Smooth muscle cell of the brain vasculature (primary cell): ENCODE measurements around the gene TLX3.

Source experiments
- DNase-seq: peaks from one replicate; pipeline ENCODE4 v3.0.0-alpha.2; 2012; ENCODE audit warnings: low read depth, low spot score

TLX3 gene

DNA sequence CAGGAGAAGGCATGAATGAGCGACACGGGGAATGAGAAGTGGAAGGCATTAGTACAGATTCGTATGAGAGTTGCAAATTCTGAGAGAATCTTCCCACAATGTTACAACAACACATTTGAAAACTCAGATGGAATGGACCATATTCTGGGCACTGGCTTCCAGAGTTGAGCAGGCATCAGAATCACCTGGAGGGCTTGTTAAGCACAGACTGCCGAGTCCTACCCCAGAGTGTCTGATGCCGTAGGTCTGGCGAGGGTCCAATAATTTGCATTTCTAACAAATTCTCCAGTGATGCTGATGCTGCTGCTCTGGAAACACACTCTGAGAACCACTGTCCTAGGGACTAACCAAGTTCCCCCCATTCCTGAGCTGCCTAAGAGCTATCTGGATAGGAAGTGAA is 2.9 kb upstream of the TLX3 start:
- DNase-seq: no peak

GRCh38 chr5:171306781-171307591 is 2.1 kb upstream of the TLX3 start:
- DNase-seq: no peak

GRCh38 chr5:171307789-171308452 is 1.1 kb upstream of the TLX3 start:
- no peak for DNase-seq

DNA sequence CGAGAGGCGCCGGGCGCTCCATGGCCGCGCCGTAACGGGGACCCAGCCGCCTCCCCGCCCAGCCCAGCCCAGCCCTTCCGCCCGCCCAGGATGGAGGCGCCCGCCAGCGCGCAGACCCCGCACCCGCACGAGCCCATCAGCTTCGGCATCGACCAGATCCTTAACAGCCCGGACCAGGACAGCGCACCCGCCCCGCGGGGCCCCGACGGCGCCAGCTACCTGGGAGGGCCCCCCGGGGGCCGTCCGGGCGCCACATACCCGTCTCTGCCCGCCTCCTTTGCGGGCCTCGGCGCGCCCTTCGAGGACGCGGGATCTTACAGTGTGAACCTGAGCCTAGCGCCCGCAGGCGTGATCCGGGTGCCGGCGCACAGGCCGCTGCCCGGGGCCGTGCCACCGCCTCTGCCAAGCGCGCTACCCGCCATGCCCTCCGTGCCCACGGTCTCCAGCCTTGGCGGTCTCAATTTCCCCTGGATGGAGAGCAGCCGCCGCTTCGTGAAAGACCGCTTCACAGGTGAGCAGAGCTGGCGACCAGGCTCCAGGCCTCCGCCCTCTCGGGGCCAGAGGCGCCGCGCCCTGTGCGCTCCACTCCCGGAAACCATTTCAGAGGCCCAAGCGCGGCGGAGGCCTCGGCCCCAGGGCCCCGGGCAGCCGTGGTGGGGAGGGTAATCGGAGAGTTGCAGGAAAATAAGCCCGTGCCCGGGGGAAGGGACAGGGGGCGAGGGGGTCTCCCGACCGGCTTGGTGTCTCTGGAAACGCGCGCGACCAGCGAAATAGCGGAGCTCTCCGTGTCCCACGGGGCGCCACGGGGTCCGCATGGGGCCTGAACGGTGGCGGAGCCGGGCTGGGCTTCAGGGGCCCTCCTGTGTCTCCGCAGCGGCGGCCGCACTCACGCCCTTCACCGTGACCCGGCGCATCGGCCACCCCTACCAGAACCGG is 496 bp downstream of the TLX3 start:
- DNase-seq: no peak

DNA sequence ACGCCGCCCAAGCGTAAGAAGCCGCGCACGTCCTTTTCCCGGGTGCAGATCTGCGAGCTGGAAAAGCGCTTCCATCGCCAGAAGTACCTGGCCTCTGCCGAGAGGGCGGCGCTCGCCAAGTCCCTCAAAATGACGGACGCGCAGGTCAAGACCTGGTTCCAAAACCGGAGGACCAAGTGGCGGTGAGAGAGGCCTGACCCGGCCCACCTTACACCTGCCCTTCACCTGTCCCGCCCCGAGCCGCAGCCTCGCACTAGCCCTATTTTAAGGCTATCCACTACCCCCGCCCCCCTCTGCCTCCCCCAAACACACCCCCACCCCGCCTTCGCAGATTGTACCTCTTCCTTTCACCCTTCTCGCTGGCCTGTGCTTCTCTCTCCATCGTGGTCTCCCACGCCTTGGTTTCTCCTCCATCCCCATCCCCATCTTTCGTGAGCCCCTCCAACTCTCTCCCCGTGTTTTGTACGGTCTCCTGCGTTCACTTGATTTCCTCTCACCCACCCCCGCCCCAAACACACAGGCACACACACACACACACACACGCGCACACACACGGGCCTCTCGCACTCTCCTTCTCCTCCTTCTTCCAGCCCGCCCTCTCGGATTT is 1.3 kb downstream of the TLX3 start:
- DNase-seq: no peak

DNA sequence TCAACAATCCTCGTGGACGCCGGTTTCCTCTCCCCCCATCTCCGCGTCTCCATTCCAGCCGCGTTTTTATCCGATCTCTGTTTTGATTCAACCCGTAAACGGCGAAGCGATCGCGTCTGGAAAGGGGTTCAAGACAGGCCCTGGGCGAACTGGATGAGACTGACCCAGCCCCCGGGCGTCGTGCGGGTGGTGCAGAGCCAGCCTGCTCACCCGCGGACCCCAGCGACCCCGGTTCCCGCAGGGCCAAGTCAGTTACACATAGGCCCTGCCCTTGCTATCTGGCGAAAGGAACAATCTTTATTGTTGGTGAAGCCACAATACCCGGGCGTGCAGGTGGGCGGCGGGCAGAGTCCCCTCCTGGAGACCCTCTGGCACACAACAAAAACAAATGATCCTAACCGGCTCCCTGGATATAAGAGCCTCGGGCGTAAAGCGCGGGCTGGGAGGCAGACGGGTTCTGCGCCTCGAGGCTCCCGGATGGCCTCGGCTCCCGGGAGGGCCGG is 1.8 kb downstream of the TLX3 start:
- no peak for DNase-seq

DNA sequence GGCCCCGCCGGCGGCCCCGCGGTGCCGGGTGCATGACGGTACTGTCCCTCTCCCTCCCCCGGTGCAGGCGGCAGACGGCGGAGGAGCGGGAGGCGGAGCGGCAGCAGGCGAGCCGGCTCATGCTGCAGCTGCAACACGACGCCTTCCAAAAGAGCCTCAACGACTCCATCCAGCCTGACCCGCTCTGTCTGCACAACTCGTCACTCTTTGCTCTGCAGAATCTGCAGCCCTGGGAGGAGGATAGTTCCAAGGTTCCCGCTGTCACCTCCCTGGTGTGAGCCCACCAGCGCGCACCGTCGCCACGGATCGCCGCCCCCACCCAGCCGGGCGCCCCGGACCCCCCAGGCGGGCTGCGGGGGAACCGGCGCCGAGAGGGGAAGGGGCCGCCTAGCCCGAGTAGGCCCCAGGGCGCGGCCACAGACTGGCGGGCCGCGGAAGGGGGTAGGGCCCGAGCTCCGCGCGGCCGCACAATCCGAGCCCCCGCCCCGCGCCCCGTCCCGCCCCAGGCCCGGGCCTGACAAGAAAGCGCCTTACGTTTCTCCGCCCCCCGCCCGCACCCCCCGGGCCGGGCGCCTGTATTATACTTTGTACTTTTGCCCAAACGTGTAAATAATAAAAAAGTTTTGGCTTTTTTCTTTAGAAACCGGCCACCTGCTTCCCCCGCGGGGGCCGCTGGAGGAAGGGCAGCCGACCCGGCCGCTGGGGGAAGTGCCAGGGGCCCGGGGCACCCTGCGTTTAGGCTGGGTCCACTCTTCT is 2.5 kb downstream of the TLX3 start:
- no peak for DNase-seq

GRCh38 chr5:171312129-171312974 is 3.3 kb downstream of the TLX3 start:
- no peak for DNase-seq

DNA sequence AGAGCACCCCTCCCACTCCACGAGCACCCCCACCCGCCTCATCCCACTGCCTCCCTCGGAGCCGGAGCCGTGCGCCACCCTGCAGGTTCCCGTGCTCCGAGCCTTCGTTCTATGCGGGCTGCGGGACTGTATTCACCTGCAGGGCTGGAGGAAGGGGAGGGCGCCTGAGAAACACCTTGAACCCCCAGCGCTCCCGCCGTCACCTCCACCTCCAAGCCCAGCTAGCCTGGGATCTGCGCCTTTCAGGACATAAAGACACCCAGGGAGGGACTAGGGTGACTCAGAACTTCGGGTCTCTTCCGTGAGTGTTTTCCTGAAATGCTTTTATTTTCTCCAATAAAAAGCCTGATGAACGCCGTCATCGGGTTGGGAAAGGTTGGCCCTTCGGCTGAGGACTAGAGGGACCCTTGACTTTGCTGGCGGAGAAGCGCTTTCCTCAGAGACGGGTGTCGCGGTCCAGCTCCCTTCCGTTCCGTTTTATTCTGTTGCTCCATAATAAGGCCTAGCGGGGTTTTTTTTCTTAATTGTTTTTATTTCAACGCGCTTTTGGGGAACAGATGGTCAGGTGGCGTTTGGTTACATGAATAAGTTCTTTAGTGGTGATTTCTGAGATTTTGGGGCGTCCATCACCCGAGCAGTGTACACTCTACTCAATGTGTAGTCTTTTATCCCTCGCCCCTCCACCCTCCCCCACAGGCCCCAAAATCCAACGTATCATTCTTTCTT is 4.6 kb downstream of the TLX3 start:
- DNase-seq: no peak

GRCh38 chr5:171314728-171315385 is 5.8 kb downstream of the TLX3 start:
- DNase-seq: no peak

- DNase-seq: no peak
Measured at GRCh38 chr5:171315386-171315891, 6.4 kb downstream of the TLX3 start.

GRCh38 chr5:171315925-171316257 is 6.8 kb downstream of the TLX3 start:
- DNase-seq: no peak

GRCh38 chr5:171316258-171317121 is 7.4 kb downstream of the TLX3 start:
- DNase-seq: no peak

- DNase-seq: no peak
Measured at GRCh38 chr5:171317230-171317629, 8.2 kb downstream of the TLX3 start.

DNA sequence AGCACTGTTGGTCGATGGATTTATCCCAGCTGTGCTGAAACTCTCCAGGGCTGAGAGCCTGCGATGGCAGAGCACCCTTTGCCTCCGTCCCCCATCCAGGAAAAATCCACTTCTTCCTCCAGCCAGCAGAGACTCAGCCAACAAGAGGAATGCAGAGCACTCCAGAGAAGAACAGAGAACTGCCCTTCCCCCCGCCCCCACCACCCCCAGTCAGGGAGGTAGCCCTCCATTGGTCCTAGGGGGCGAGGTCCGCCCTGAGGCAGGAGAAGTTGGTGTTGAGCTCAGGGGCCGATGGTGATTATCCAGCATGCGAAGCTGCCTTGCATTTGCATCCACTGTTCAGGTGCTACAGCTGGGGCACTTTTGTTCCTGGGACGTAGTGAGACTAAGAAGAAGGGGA is 9.0 kb downstream of the TLX3 start:
- DNase-seq: no peak

DNA sequence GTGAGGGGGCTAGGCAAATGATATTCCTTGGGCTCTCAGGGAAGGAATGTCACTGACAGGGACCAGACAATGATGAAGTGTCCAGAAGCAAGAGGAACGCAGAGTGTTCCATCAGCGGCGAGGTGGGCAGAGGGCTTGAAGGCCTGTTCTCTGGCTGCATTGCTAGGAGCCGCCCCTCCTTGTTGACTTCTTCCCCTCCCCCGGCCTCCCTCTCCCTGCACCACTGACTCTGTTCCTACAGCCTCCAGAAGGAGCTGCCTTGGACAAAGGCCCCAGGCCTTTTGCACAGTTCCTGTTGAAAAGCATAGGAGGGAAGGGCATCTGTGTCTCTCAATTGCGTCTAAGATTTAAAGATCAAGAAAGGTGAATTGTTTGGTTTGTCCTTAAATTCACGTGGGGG is 12.4 kb downstream of the TLX3 start:
- DNase-seq: no peak

DNA sequence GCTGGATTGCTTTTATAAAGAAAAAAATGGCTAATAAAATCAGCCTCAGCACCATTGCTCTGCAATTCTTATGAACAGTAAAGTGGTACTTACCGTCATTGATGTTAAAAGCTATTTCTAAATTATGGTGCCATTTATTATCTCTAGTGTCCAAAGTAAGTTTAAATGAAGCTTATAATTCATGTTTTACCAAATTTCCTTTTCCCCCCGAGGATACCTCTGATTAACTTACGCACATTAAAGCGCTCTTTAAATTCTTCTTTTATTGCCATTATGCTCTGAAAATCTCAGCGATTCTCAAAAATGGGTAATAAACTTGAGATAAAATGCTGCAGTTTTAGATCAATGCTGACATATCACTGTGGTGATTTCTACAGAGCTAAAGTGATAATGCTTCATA is 13.5 kb downstream of the TLX3 start:
- no peak for DNase-seq

DNA sequence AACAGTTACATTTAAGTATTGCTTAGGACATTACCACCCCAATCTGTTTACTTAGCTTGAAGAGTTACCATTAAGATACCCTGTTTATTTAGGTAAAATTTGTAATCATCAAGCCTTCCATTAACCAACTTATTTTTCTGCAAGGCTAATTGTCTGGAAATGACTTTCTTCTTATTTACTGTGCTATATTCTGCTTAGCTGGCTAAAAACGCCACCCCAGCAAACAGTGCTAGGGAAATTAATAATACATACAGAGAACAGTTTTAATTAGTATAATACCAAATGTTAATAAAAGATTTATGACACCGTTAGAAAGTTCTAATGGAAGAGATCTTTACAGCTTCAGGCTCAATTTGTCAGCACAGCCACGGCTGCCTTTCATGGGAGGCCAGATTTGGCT is 14.0 kb downstream of the TLX3 start:
- no peak for DNase-seq
